Motor neuron (in vitro differentiated cells): ENCODE data around the gene TPSAB1. TPM values are rescaled to one million over a fixed set of nuclear protein-coding genes. Genes with fewer than 3 reads are reported as not detected.
"Not testable (repeated sequence)": the region's sequence is repeated elsewhere in the genome, so short reads cannot be mapped to it uniquely, and the experiment has no call there.

Source experiments
- ATAC-seq, 8 experiments: fragments of 200-7000 bp; cut with Tn5 transposase; replicated peaks in 6 of 8; 2 replicates each; pipeline ENCODE4 v1.8.0; 2021; ENCODE audit warnings: mild to moderate bottlenecking in 8 of 8, moderate library complexity in 8 of 8
- H3K27ac ChIP-seq, 2 donors: fragments of 250-450 bp; sonication (Bioruptor Pico); 2 replicates each; pipeline ENCODE4 v1.9.0; 2021; ENCODE audit warnings: antibody characterized with exemption in 2 of 2, mild to moderate bottlenecking in 2 of 2, moderate library complexity in 1 of 2
- H3K4me1 ChIP-seq, 2 donors: fragments of 250-450 bp; sonication (Bioruptor Pico); replicated peaks in 1 of 2; 2 replicates each; pipeline ENCODE4 v1.6.1; 2021; ENCODE audit warnings: antibody characterized with exemption in 2 of 2, mild to moderate bottlenecking in 2 of 2, moderate library complexity in 1 of 2
- H3K4me3 ChIP-seq, 5 donors: fragments of 250-450 bp; sonication (Bioruptor Pico); 2 replicates each; pipeline ENCODE4 v1.9.0; 2021; ENCODE audit warnings: antibody characterized with exemption in 5 of 5, mild to moderate bottlenecking in 5 of 5, moderate library complexity in 4 of 5
- WGBS, 10 experiments: fragments of 450-650 bp; shearing (Covaris generic); methylation state at CpG; one replicate each; pipeline ENCODE4 v1.0.0; 2022; 5-methylcytosine and 5-hydroxymethylcytosine counted together
- in situ Hi-C, 9 experiments: fragments of 400-800 bp; cut with MboI; loops; one replicate each; pipeline ENCODE4 v1.15.0; 2021; ENCODE audit warnings: low sequenced_read_pairs in 9 of 9, low pct_unique_long_range_greater_than_20kb in 2 of 9; ENCODE audit not compliant: unreplicated experiment in 9 of 9
- total RNA-seq, 8 experiments: library from RNA; unstranded; fragments of 300-600 nt; gene quantifications; 2 replicates each; pipeline versions ENCODE4 v1.2.3 to v1.2.4, GENCODE V29; 2022

Gene TPSAB1
- total RNA-seq, 8 experiments from 2014 or later = 0.31 to 0.81 (median 0.46) TPM; not detected in 4

GRCh38 chr16:1261131-1261892 lies 20.8 kb downstream of the TPSAB1 start:
- in situ Hi-C loops = no loop called here
- Histone ChIP-seq H3K27ac (no peak overlapping the region), H3K4me3 (no peak overlapping the region), H3K4me1 (peaks cover 0 to 6% of the 10 kb centered on the region in 2 donors)
- ATAC-seq = peak in 3 of 8 experiments; percentile 5 to 44 (median 10)
- 12 to 35% (median 19%) methylated on average over 4 to 5 of the region's 47 CpGs; no CpG with 5 or more reads in 7 of the 10 experiments for WGBS, 10 experiments

GRCh38 chr16:1262210-1262845 lies 21.8 kb downstream of the TPSAB1 start:
- peaks cover 0 to 6% of the 10 kb centered on the region in 2 donors for H3K4me1 ChIP-seq
- no peak for ATAC-seq
- H3K4me3 ChIP-seq = no peak overlapping the region
- WGBS, 10 experiments = 24 to 100% (median 73%) methylated on average over 1 to 7 of the region's 32 CpGs; no CpG with 5 or more reads in 5 of the 10 experiments
- in situ Hi-C loops = no loop called here
- no peak overlapping the region for H3K27ac ChIP-seq

GRCh38 chr16:1262846-1263221 lies 22.3 kb downstream of the TPSAB1 start:
- H3K27ac ChIP-seq = no peak overlapping the region
- peaks cover 0 to 6% of the 10 kb centered on the region in 2 donors for H3K4me1 ChIP-seq
- H3K4me3 ChIP-seq = no peak overlapping the region
- 40 to 80% (median 40%) methylated on average over 1 of the region's 9 CpGs; no CpG with 5 or more reads in 7 of the 10 experiments for WGBS, 10 experiments
- ATAC-seq = no peak
- in situ Hi-C loops = no loop called here

- peak in 1 of 8 experiments; percentile 53 for ATAC-seq
Observed at GRCh38 chr16:1263591-1264344, 23.3 kb downstream of the TPSAB1 start.

GRCh38 chr16:1264345-1265089 lies 24.0 kb downstream of the TPSAB1 start:
- in situ Hi-C loops = no loop called here

More at GRCh38 chr16:1263591-1264344, 23.3 kb downstream of the TPSAB1 start:
- 10 to 73% (median 46%) methylated on average over 2 to 4 of the region's 15 CpGs; no CpG with 5 or more reads in 6 of the 10 experiments for WGBS, 10 experiments
- H3K4me1 ChIP-seq = peaks cover 0 to 5% of the 10 kb centered on the region in 2 donors
- in situ Hi-C loops = no loop called here
- H3K27ac ChIP-seq = no peak overlapping the region
- H3K4me3 ChIP-seq = no peak overlapping the region

GRCh38 chr16:1265090-1265630 lies 24.7 kb downstream of the TPSAB1 start:
- in situ Hi-C loops = no loop called here
- 40 to 74% (median 72%) methylated on average over 1 to 5 of the region's 13 CpGs; no CpG with 5 or more reads in 3 of the 10 experiments for WGBS, 10 experiments

More at GRCh38 chr16:1264345-1265089, 24.0 kb downstream of the TPSAB1 start:
- Histone ChIP-seq H3K4me3 (no peak overlapping the region), H3K27ac (no peak overlapping the region), H3K4me1 (no peaks in the 10 kb centered on the region)
- WGBS, 10 experiments = 73 to 95% (median 89%) methylated on average over 2 to 11 of the region's 16 CpGs; no CpG with 5 or more reads in 3 of the 10 experiments
- ATAC-seq = no peak

GRCh38 chr16:1265826-1266225 lies 25.3 kb downstream of the TPSAB1 start:
- in situ Hi-C loops = no loop called here
- ATAC-seq = no peak
- no peak overlapping the region for H3K4me3 ChIP-seq
- no peaks in the 10 kb centered on the region for H3K4me1 ChIP-seq
- 28 to 37% methylated on average over 2 to 4 of the region's 19 CpGs; no CpG with 5 or more reads in 8 of the 10 experiments for WGBS, 10 experiments
- H3K27ac ChIP-seq = no peak overlapping the region

More at GRCh38 chr16:1265090-1265630, 24.7 kb downstream of the TPSAB1 start:
- Histone ChIP-seq H3K4me1 (no peaks in the 10 kb centered on the region), H3K4me3 (no peak overlapping the region), H3K27ac (no peak overlapping the region)
- ATAC-seq = no peak

GRCh38 chr16:1269418-1269817 lies 28.9 kb downstream of the TPSAB1 start:
- H3K4me3 ChIP-seq, H3K27ac ChIP-seq, ATAC-seq, H3K4me1 ChIP-seq, in situ Hi-C loops: not testable (repeated sequence)
- 60 to 100% (median 91%) methylated on average over 1 to 7 of the region's 7 CpGs; no CpG with 5 or more reads in 4 of the 10 experiments for WGBS, 10 experiments

- H3K4me1 ChIP-seq = peaks cover 0 to 5% of the 10 kb centered on the region in 2 donors
- in situ Hi-C loops = no loop called here
- peak in 2 of 8 experiments; percentile 6 to 9 for ATAC-seq
- no peak overlapping the region for H3K27ac ChIP-seq
- H3K4me3 ChIP-seq = no peak overlapping the region
- WGBS, 10 experiments = 67 to 73% (median 73%) methylated on average over 4 to 6 of the region's 12 CpGs; no CpG with 5 or more reads in 7 of the 10 experiments
Observed at GRCh38 chr16:1271380-1271723, 30.8 kb downstream of the TPSAB1 start.

GRCh38 chr16:1271724-1272413 lies 31.4 kb downstream of the TPSAB1 start:
- peak in 7 of 8 experiments; percentile 20 to 88 (median 80) for ATAC-seq
- in situ Hi-C loops, H3K4me3 ChIP-seq, H3K4me1 ChIP-seq, H3K27ac ChIP-seq: not testable (repeated sequence)
- 0 to 57% (median 14%) methylated on average over 1 to 4 of the region's 19 CpGs; no CpG with 5 or more reads in 4 of the 10 experiments for WGBS, 10 experiments

GRCh38 chr16:1272453-1273198 lies 32.1 kb downstream of the TPSAB1 start:
- H3K27ac ChIP-seq = no peak overlapping the region
- H3K4me3 ChIP-seq = no peak overlapping the region
- 20 to 100% (median 76%) methylated on average over 1 to 2 of the region's 9 CpGs; no CpG with 5 or more reads in 6 of the 10 experiments for whole genome bisulfite sequencing, 10 experiments
- ATAC-seq = peak in 4 of 8 experiments; percentile 5 to 52 (median 12)
- in situ Hi-C loops = no loop called here
- H3K4me1 ChIP-seq = peaks cover 0 to 5% of the 10 kb centered on the region in 2 donors
